Neuronal stem cell (in vitro differentiated cells): Measurements from ENCODE around the gene TMEM86A. TPM values are rescaled to one million over a fixed set of nuclear protein-coding genes. Genes with fewer than 3 reads are reported as not detected.

ENCODE experiments used
- DNase-seq: peaks from one replicate; pipeline ENCODE4 v3.0.0-alpha.2; 2013; ENCODE audit warnings: low spot score
- H2AFZ ChIP-seq: one replicate; pipeline ENCODE4 v1.6.1; 2013; ENCODE audit warnings: mild to moderate bottlenecking, low read length, inconsistent platforms
- H2AK5ac ChIP-seq: 2 replicates; pipeline ENCODE4 v1.6.1; 2013; ENCODE audit warnings: low read depth, mild to moderate bottlenecking, inconsistent platforms, low read length, moderate library complexity, mixed read lengths
- H2BK120ac ChIP-seq: 2 replicates; pipeline ENCODE4 v1.6.1; 2013; ENCODE audit warnings: low read depth, mild to moderate bottlenecking, inconsistent platforms, low read length, moderate library complexity, mixed read lengths
- H2BK12ac ChIP-seq: one replicate; pipeline ENCODE4 v1.6.1; 2013; ENCODE audit warnings: low read length, inconsistent platforms
- H2BK15ac ChIP-seq: 2 replicates; pipeline ENCODE4 v1.6.1; 2013; ENCODE audit warnings: mild to moderate bottlenecking, low read length, inconsistent platforms, mixed read lengths
- H2BK5ac ChIP-seq: one replicate; pipeline ENCODE4 v1.6.1; 2013; ENCODE audit warnings: inconsistent platforms, mild to moderate bottlenecking, low read length, moderate library complexity
- H3K14ac ChIP-seq: one replicate; pipeline ENCODE4 v1.6.1; 2013; ENCODE audit warnings: low read length, inconsistent platforms
- H3K18ac ChIP-seq: 2 replicates; pipeline ENCODE4 v1.6.1; 2013; ENCODE audit warnings: low read length, inconsistent platforms
- H3K23ac ChIP-seq: 2 replicates; pipeline ENCODE4 v1.6.1; 2013; ENCODE audit warnings: low read depth, mild to moderate bottlenecking, mixed read lengths, low read length, inconsistent platforms; ENCODE audit not compliant: poor library complexity
- H3K27ac ChIP-seq: replicated peaks from 3 replicates; pipeline ENCODE4 v1.5.1; 2013; ENCODE audit warnings: low read length, inconsistent platforms
- H3K27me3 ChIP-seq, 3 experiments: 2 replicates each; pipeline ENCODE4 v1.6.1; 2013; ENCODE audit warnings: low read length in 3 of 3, mild to moderate bottlenecking in 2 of 3, inconsistent platforms in 1 of 3, low read depth in 1 of 3, mixed read lengths in 1 of 3, moderate library complexity in 1 of 3; ENCODE audit not compliant: control insufficient read depth in 3 of 3, insufficient read depth in 3 of 3
- H3K36me3 ChIP-seq, 2 donors: replicated peaks in 1 of 2; 2 replicates each; pipeline ENCODE4 v1.6.1; 2013; ENCODE audit warnings: low read length in 2 of 2; ENCODE audit not compliant: control insufficient read depth in 2 of 2, insufficient read depth in 2 of 2
- H3K4ac ChIP-seq: 2 replicates; pipeline ENCODE4 v1.6.1; 2013; ENCODE audit warnings: inconsistent platforms, mild to moderate bottlenecking, low read length, moderate library complexity
- H3K4me1 ChIP-seq, 2 donors: 1 replicate in 1 of 2; 2 replicates in 1 of 2; pipeline ENCODE4 v1.6.1; 2013; ENCODE audit warnings: low read length in 2 of 2, low read depth in 1 of 2; ENCODE audit not compliant: control insufficient read depth in 2 of 2, insufficient read depth in 1 of 2
- H3K4me2 ChIP-seq: one replicate; pipeline ENCODE4 v1.6.1; 2013; ENCODE audit warnings: mild to moderate bottlenecking, low read length, inconsistent platforms; ENCODE audit not compliant: insufficient read depth, poor library complexity, severe bottlenecking
- H3K4me3 ChIP-seq, 2 donors: 2 replicates each; pipeline ENCODE4 v1.5.1; 2013; ENCODE audit warnings: low read length in 2 of 2, mild to moderate bottlenecking in 2 of 2, inconsistent platforms in 1 of 2, moderate library complexity in 1 of 2
- H3K79me1 ChIP-seq: one replicate; pipeline ENCODE4 v1.6.1; 2013; ENCODE audit warnings: low read depth, mild to moderate bottlenecking, inconsistent platforms, low read length, moderate library complexity
- H3K9ac ChIP-seq: one replicate; pipeline ENCODE4 v1.6.1; 2013; ENCODE audit warnings: mild to moderate bottlenecking, low read depth, low read length, inconsistent platforms; ENCODE audit not compliant: poor library complexity
- H3K9me3 ChIP-seq, 2 donors: replicated peaks in 1 of 2; 2 replicates each; pipeline versions ENCODE3 to v1.6.1; 2013; ENCODE audit warnings: low read length in 2 of 2, mild to moderate bottlenecking in 2 of 2, inconsistent platforms in 1 of 2, low read depth in 1 of 2, mixed read lengths in 1 of 2, moderate library complexity in 1 of 2; ENCODE audit not compliant: control insufficient read depth in 2 of 2, insufficient read depth in 1 of 2
- H4K8ac ChIP-seq: one replicate; pipeline ENCODE4 v1.6.1; 2013; ENCODE audit warnings: low read depth, mild to moderate bottlenecking, inconsistent platforms, low read length, moderate library complexity
- H4K91ac ChIP-seq: one replicate; pipeline ENCODE4 v1.6.1; 2013; ENCODE audit warnings: low read length, low read depth, mild to moderate bottlenecking, inconsistent platforms; ENCODE audit not compliant: poor library complexity
- WGBS, 2 donors: extraction: QIAGEN DNeasy Blood & Tissue Kit; methylation state at CpG; one replicate each; pipeline ENCODE4 v1.1.7; 2013; ENCODE audit warnings: missing lambda C conversion rate in 2 of 2, mixed read lengths in 1 of 2; ENCODE audit not compliant: insufficient read length in 2 of 2, insufficient replicate concordance in 1 of 2; ENCODE audit errors: extremely low coverage in 2 of 2; 5-methylcytosine and 5-hydroxymethylcytosine counted together
- polyA plus RNA-seq, 2 experiments: library from polyadenylated mRNA; stranded (reverse); fragments of 200-250 nt; gene quantifications; one replicate each; pipeline ENCODE4 v1.2.3, GENCODE V29; 2013

TMEM86A gene, protein sequence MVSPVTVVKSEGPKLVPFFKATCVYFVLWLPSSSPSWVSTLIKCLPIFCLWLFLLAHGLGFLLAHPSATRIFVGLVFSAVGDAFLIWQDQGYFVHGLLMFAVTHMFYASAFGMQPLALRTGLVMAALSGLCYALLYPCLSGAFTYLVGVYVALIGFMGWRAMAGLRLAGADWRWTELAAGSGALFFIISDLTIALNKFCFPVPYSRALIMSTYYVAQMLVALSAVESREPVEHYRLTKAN
- polyA plus RNA-seq (2013, experiment 1 of 2) = 1.2 TPM
- polyA plus RNA-seq (2013, experiment 2 of 2) = 1.4 TPM

DNA sequence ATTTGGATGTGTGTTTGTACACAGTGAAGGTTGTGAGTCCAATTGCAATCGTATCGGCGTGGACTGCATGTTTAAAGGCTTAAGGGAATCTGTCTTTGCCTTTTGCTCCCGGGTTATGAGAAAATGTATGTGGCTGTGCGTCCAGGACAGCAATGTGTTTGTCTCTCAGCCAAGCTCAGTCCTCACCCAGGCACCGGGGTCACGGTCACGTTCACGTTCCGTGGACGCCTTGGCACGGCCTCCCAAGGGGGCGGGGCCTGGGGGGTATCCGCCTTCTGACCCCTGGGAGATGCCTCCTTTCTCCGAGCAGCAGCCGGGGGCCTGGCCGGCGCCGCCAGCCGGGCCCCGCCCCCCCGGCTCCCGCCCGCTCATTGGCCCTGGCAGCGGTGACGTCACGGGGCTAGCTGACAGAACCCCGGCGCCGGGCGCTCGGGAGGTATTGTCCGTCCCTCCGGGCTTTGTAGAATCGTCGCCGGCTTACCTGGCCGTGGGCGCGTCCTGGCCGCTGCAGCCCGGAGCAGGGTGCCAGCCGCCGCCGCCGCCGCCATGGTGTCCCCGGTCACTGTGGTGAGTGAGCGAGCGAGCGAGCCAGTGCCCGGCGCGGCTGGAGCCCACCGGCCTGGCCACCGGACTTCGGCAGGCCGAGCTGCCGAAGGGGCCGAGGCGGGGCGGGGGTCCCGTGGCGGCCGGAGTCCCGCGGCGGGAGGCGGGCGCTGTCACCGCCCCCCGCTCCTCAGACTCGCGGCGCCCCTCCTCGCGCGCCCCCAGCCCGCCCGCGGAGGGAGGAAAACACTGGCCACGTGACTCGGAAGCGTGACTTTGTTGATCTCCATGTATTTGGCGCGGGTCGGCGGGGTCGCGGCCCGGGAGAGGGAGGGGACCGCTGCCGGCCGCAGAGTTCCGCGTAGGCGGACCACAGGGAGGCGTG is at the start of gene TMEM86A:
TMEM86A (plus strand) TSS at position 439 of the 928 bp plus-strand sequence; CDS start at position 547, 108 bp downstream.
- H3K36me3 ChIP-seq = peaks cover 0 to 2% of the 10 kb centered on the region in 2 donors
- peak within 1 kb of the TSS; percentile 13 for H2AK5ac ChIP-seq
- H2AFZ ChIP-seq = peak within 1 kb of the TSS; percentile 99
- no peak within 1 kb of the TSS for H2BK120ac ChIP-seq
- H3K4me1 ChIP-seq = peaks cover 8% of the 10 kb centered on the region in 2 donors
- peak; percentile 91 for DNase-seq
- H3K4me3 ChIP-seq = peak within 1 kb of the TSS; percentile 47 to 85
- no peaks in the 10 kb centered on the region for H3K79me1 ChIP-seq
- H3K9me3 ChIP-seq = no peaks in the 10 kb centered on the region
- H3K27ac ChIP-seq = no peak within 1 kb of the TSS
- no peak within 1 kb of the TSS for H3K4ac ChIP-seq
- no peak within 1 kb of the TSS for H4K91ac ChIP-seq
- H2BK12ac ChIP-seq = no peak within 1 kb of the TSS
- H2BK15ac ChIP-seq = no peak within 1 kb of the TSS
- peak within 1 kb of the TSS; percentile 67 for H3K18ac ChIP-seq
- H3K9ac ChIP-seq = peak within 1 kb of the TSS; percentile 70
- H3K4me2 ChIP-seq = peak within 1 kb of the TSS; percentile 61
- no peak within 1 kb of the TSS for H4K8ac ChIP-seq
- no CpG with 5 or more reads among the region's 98 CpGs for WGBS, 2 donors
- no peak within 1 kb of the TSS for H3K23ac ChIP-seq
- H3K27me3 ChIP-seq = peaks cover 0 to 27% (median 16%) of the 10 kb centered on the region in 3 experiments
- peak within 1 kb of the TSS; percentile 40 for H2BK5ac ChIP-seq
- H3K14ac ChIP-seq = no peak within 1 kb of the TSS

DNA sequence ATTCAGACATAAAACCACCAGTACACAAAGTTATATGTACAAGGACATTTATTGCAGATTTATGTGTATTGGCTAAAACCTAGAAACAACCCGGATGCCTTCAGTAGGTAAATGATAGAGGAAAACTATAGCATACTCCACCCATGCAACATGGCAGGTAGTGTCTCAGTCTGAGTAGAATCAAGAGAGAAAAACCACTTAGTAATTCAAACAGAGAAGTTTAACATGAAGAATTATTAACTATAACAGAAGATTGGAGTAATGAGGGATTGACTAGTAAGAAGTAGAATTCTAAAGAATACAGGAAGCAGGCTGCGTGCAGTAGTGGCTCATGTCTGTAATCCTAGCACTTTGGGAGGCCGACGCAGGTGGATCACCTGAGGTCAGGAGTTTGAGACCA is 48.2 kb upstream of the TMEM86A start:
- no CpG with 5 or more reads among the region's 4 CpGs for WGBS, 2 donors
- Histone ChIP-seq H3K4me3 (no peak overlapping the region), H2BK120ac (no peak overlapping the region), H4K8ac (no peak overlapping the region), H3K4me2 (no peak overlapping the region), H2BK15ac (no peak overlapping the region), H3K36me3 (no peaks in the 10 kb centered on the region), H3K9ac (no peak overlapping the region), H3K79me1 (no peaks in the 10 kb centered on the region), H3K4ac (no peak overlapping the region), H2AK5ac (no peak overlapping the region), H3K18ac (no peak overlapping the region), H2BK5ac (no peak overlapping the region), H3K23ac (no peak overlapping the region), H2AFZ (no peak overlapping the region), H3K27ac (no peak overlapping the region), H3K4me1 (no peaks in the 10 kb centered on the region), H3K27me3 (no peaks in the 10 kb centered on the region), H3K14ac (no peak overlapping the region), H3K9me3 (no peaks in the 10 kb centered on the region), H2BK12ac (no peak overlapping the region), H4K91ac (no peak overlapping the region)
- no peak for DNase-seq

DNA sequence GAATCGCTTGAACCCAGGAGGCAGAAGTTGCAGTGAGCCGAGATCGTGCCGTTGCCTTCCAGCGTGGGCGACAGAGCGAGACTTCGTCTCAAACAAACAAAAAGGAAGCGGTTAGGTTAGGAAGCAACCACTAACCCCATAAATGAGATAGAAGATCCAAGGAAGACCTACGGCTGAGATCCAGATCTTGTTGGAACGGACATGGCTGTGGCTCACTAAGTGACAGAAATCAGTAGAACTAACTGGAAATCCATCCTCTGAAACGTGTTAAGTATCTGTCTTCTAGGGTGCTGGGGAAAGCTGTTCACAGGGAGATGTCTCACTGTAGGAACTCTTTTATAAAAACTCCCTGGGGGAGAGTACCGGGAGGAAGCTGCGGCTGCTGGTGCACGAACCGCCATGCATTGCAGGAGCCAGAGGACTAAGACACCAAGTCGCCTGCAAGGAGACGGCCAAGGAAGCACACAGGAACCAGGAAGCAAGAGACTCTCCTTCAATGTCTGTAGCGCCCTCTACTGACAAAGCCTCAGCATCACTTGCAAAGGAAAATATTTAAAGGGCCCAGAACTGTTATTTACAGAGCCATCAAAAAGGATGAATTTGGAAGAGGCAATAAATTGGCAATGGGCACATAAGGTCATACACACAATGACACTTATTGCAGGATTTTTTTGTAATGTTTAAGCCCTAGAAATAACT is 47.6 kb upstream of the TMEM86A start:
- H3K79me1 ChIP-seq = no peaks in the 10 kb centered on the region
- no peak overlapping the region for H2BK120ac ChIP-seq
- no peak overlapping the region for H2BK15ac ChIP-seq
- DNase-seq = peak; percentile 21
- H3K27ac ChIP-seq = no peak overlapping the region
- no peak overlapping the region for H2AK5ac ChIP-seq
- WGBS, 2 donors = no CpG with 5 or more reads among the region's 19 CpGs
- H2AFZ ChIP-seq = peak overlapping the region; percentile 70
- H3K23ac ChIP-seq = no peak overlapping the region
- no peak overlapping the region for H4K91ac ChIP-seq
- H3K4me2 ChIP-seq = no peak overlapping the region
- no peaks in the 10 kb centered on the region for H3K36me3 ChIP-seq
- no peaks in the 10 kb centered on the region for H3K27me3 ChIP-seq
- H3K4me1 ChIP-seq = no peaks in the 10 kb centered on the region
- H3K18ac ChIP-seq = no peak overlapping the region
- H3K4me3 ChIP-seq = no peak overlapping the region
- no peak overlapping the region for H2BK5ac ChIP-seq
- no peaks in the 10 kb centered on the region for H3K9me3 ChIP-seq
- no peak overlapping the region for H3K4ac ChIP-seq
- no peak overlapping the region for H3K14ac ChIP-seq
- H3K9ac ChIP-seq = no peak overlapping the region
- peak overlapping the region; percentile 86 for H4K8ac ChIP-seq
- no peak overlapping the region for H2BK12ac ChIP-seq
